ENCODE results near the gene PLA2G12A.

The PLA2G12A gene

GRCh38 chr4:109729718-109730618 is at the start of gene PLA2G12A:
TSS of gene PLA2G12A (minus strand) at chr4:109730070. CDS start at chr4:109729809, 261 bp downstream.
- Histone ChIP-seq H3K27me3 (ENCODE audit: control insufficient read depth, insufficient read depth, low read length) (no peaks in the 10 kb centered on the region), H3K36me3 (ENCODE audit: control insufficient read depth, insufficient read depth, low read length) (no peaks in the 10 kb centered on the region), H3K4me1 (ENCODE audit: control insufficient read depth, insufficient read depth, low read length) (no peaks in the 10 kb centered on the region), H3K9me3 (ENCODE audit: control insufficient read depth, insufficient read depth, low read length) (no peaks in the 10 kb centered on the region), H3K27ac (ENCODE audit: low read length) (no peak within 1 kb of the TSS), H3K4me3 (ENCODE audit: low read length) (peak within 1 kb of the TSS; percentile 72)
- DNase-seq (ENCODE audit: low read depth, low spot score) = peak; percentile 66
- WGBS (ENCODE audit: insufficient coverage, insufficient read length) = no CpG with 5 or more reads among the region's 83 CpGs

GRCh38 chr4:109764789-109765402 is 35.0 kb upstream of the PLA2G12A start:
- Histone ChIP-seq H3K4me3 (ENCODE audit: low read length) (no peak overlapping the region), H3K4me1 (ENCODE audit: control insufficient read depth, insufficient read depth, low read length) (no peaks in the 10 kb centered on the region), H3K36me3 (ENCODE audit: control insufficient read depth, insufficient read depth, low read length) (no peaks in the 10 kb centered on the region), H3K9me3 (ENCODE audit: control insufficient read depth, insufficient read depth, low read length) (no peaks in the 10 kb centered on the region), H3K27me3 (ENCODE audit: control insufficient read depth, insufficient read depth, low read length) (no peaks in the 10 kb centered on the region), H3K27ac (ENCODE audit: low read length) (no peak overlapping the region)
- WGBS (ENCODE audit: insufficient coverage, insufficient read length) = no CpG with 5 or more reads among the region's 5 CpGs
- DNase-seq (ENCODE audit: low read depth, low spot score) = no peak

- WGBS (ENCODE audit: insufficient coverage, insufficient read length) = no CpG with 5 or more reads among the region's 2 CpGs
- no peak overlapping the region for H3K27ac ChIP-seq (ENCODE audit: low read length)
- DNase-seq (ENCODE audit: low read depth, low spot score) = no peak
Observed at GRCh38 chr4:109764376-109764775, 34.5 kb upstream of the PLA2G12A start.

GRCh38 chr4:109760682-109761081 is 30.8 kb upstream of the PLA2G12A start:
- Histone ChIP-seq H3K27ac (ENCODE audit: low read length) (no peak overlapping the region), H3K27me3 (ENCODE audit: control insufficient read depth, insufficient read depth, low read length) (no peaks in the 10 kb centered on the region), H3K4me3 (ENCODE audit: low read length) (no peak overlapping the region), H3K36me3 (ENCODE audit: control insufficient read depth, insufficient read depth, low read length) (no peaks in the 10 kb centered on the region), H3K4me1 (ENCODE audit: control insufficient read depth, insufficient read depth, low read length) (no peaks in the 10 kb centered on the region), H3K9me3 (ENCODE audit: control insufficient read depth, insufficient read depth, low read length) (no peaks in the 10 kb centered on the region)
- WGBS (ENCODE audit: insufficient coverage, insufficient read length) = no CpG with 5 or more reads among the region's 2 CpGs
- DNase-seq (ENCODE audit: low read depth, low spot score) = no peak

More at GRCh38 chr4:109764376-109764775, 34.5 kb upstream of the PLA2G12A start:
- H3K9me3 ChIP-seq (ENCODE audit: control insufficient read depth, insufficient read depth, low read length) = no peaks in the 10 kb centered on the region
- no peaks in the 10 kb centered on the region for H3K27me3 ChIP-seq (ENCODE audit: control insufficient read depth, insufficient read depth, low read length)
- no peaks in the 10 kb centered on the region for H3K36me3 ChIP-seq (ENCODE audit: control insufficient read depth, insufficient read depth, low read length)
- H3K4me1 ChIP-seq (ENCODE audit: control insufficient read depth, insufficient read depth, low read length) = no peaks in the 10 kb centered on the region
- no peak overlapping the region for H3K4me3 ChIP-seq (ENCODE audit: low read length)

- no peaks in the 10 kb centered on the region for H3K27me3 ChIP-seq (ENCODE audit: control insufficient read depth, insufficient read depth, low read length)
- WGBS (ENCODE audit: insufficient coverage, insufficient read length) = no CpG with 5 or more reads among the region's 3 CpGs
- H3K9me3 ChIP-seq (ENCODE audit: control insufficient read depth, insufficient read depth, low read length) = no peaks in the 10 kb centered on the region
- no peaks in the 10 kb centered on the region for H3K36me3 ChIP-seq (ENCODE audit: control insufficient read depth, insufficient read depth, low read length)
- H3K4me1 ChIP-seq (ENCODE audit: control insufficient read depth, insufficient read depth, low read length) = no peaks in the 10 kb centered on the region
- no peak overlapping the region for H3K4me3 ChIP-seq (ENCODE audit: low read length)
- DNase-seq (ENCODE audit: low read depth, low spot score) = no peak
- no peak overlapping the region for H3K27ac ChIP-seq (ENCODE audit: low read length)
Observed at GRCh38 chr4:109755656-109756055, 25.8 kb upstream of the PLA2G12A start.

GRCh38 chr4:109754093-109754857 is 24.4 kb upstream of the PLA2G12A start:
- no peak overlapping the region for H3K4me3 ChIP-seq (ENCODE audit: low read length)
- H3K27ac ChIP-seq (ENCODE audit: low read length) = no peak overlapping the region
- no peaks in the 10 kb centered on the region for H3K27me3 ChIP-seq (ENCODE audit: control insufficient read depth, insufficient read depth, low read length)
- H3K4me1 ChIP-seq (ENCODE audit: control insufficient read depth, insufficient read depth, low read length) = no peaks in the 10 kb centered on the region
- no peaks in the 10 kb centered on the region for H3K9me3 ChIP-seq (ENCODE audit: control insufficient read depth, insufficient read depth, low read length)
- WGBS (ENCODE audit: insufficient coverage, insufficient read length) = no CpG with 5 or more reads among the region's 7 CpGs
- no peaks in the 10 kb centered on the region for H3K36me3 ChIP-seq (ENCODE audit: control insufficient read depth, insufficient read depth, low read length)
- no peak for DNase-seq (ENCODE audit: low read depth, low spot score)

GRCh38 chr4:109752525-109752924 is 22.7 kb upstream of the PLA2G12A start:
- Histone ChIP-seq H3K9me3 (ENCODE audit: control insufficient read depth, insufficient read depth, low read length) (no peaks in the 10 kb centered on the region), H3K36me3 (ENCODE audit: control insufficient read depth, insufficient read depth, low read length) (no peaks in the 10 kb centered on the region), H3K4me1 (ENCODE audit: control insufficient read depth, insufficient read depth, low read length) (no peaks in the 10 kb centered on the region), H3K27me3 (ENCODE audit: control insufficient read depth, insufficient read depth, low read length) (no peaks in the 10 kb centered on the region), H3K27ac (ENCODE audit: low read length) (no peak overlapping the region), H3K4me3 (ENCODE audit: low read length) (no peak overlapping the region)
- WGBS (ENCODE audit: insufficient coverage, insufficient read length) = no CpG with 5 or more reads among the region's 1 CpG
- no peak for DNase-seq (ENCODE audit: low read depth, low spot score)

GRCh38 chr4:109751852-109752251 is 22.0 kb upstream of the PLA2G12A start:
- Histone ChIP-seq H3K9me3 (ENCODE audit: control insufficient read depth, insufficient read depth, low read length) (no peaks in the 10 kb centered on the region), H3K36me3 (ENCODE audit: control insufficient read depth, insufficient read depth, low read length) (no peaks in the 10 kb centered on the region), H3K4me3 (ENCODE audit: low read length) (no peak overlapping the region), H3K27me3 (ENCODE audit: control insufficient read depth, insufficient read depth, low read length) (no peaks in the 10 kb centered on the region), H3K4me1 (ENCODE audit: control insufficient read depth, insufficient read depth, low read length) (no peaks in the 10 kb centered on the region), H3K27ac (ENCODE audit: low read length) (no peak overlapping the region)
- WGBS (ENCODE audit: insufficient coverage, insufficient read length) = no CpG with 5 or more reads among the region's 4 CpGs
- DNase-seq (ENCODE audit: low read depth, low spot score) = no peak

- no peaks in the 10 kb centered on the region for H3K9me3 ChIP-seq (ENCODE audit: control insufficient read depth, insufficient read depth, low read length)
- no peaks in the 10 kb centered on the region for H3K27me3 ChIP-seq (ENCODE audit: control insufficient read depth, insufficient read depth, low read length)
- no peak overlapping the region for H3K4me3 ChIP-seq (ENCODE audit: low read length)
- DNase-seq (ENCODE audit: low read depth, low spot score) = no peak
- no peaks in the 10 kb centered on the region for H3K4me1 ChIP-seq (ENCODE audit: control insufficient read depth, insufficient read depth, low read length)
- WGBS (ENCODE audit: insufficient coverage, insufficient read length) = no CpG with 5 or more reads among the region's 4 CpGs
- H3K36me3 ChIP-seq (ENCODE audit: control insufficient read depth, insufficient read depth, low read length) = no peaks in the 10 kb centered on the region
- no peak overlapping the region for H3K27ac ChIP-seq (ENCODE audit: low read length)
Observed at GRCh38 chr4:109750652-109751244, 20.9 kb upstream of the PLA2G12A start.

Measured in iPS DF 6.9 (cell line).